Left renal pelvis (tissue), 4 donors: ENCODE measurements around the gene GAREM1. TPM values are rescaled to one million over a fixed set of nuclear protein-coding genes. Genes with fewer than 3 reads are reported as not detected.
"Not testable (repeated sequence)": the region's sequence is repeated elsewhere in the genome, so short reads cannot be mapped to it uniquely, and the experiment has no call there.

Source experiments
- DNase-seq, 4 donors: peaks; one replicate each; pipeline ENCODE4 v3.0.0-alpha.2; 2013; ENCODE audit warnings: low read depth in 4 of 4, low spot score in 3 of 4
- polyA plus RNA-seq, 4 donors: library from polyadenylated mRNA; unstranded; fragments of 120-200 nt; gene quantifications; one replicate each; pipeline ENCODE4 v1.2.1, GENCODE V29; 2013; ENCODE audit not compliant: insufficient read length in 4 of 4

The GAREM1 gene
- polyA plus RNA-seq = 10 to 100 TPM; 10.6 to 36.0 (median 31.2) TPM

GRCh38 chr18:32470714-32471633, at the start of gene GAREM1:
Gene GAREM1, minus strand, starts transcription at chr18:32470882. Its CDS starts 454 bp downstream, at chr18:32470428.
- peak; percentile 87 to 95 (median 94) for DNase-seq

DNA sequence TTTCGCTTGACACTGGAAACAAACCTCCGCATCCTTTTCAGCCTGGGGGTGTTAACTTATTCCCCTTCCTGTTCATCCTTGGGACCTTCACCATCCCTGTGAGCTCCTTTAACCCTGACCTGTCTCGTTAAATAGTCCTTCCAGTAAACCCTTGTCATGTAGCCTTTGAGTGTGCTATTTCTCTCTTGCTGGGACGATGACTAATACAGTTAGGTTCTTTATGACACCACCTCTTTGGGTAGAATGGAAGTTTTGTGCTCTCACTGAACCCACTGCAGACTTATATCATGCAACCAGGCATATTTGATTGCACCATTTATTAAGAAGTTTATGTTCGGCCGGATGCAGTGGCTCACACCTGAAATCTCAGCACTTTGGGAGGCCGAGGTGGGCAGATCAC, 40.5 kb upstream of the GAREM1 start:
- no peak for DNase-seq

- peak in 3 of 4 donors; percentile 10 to 44 (median 22) for DNase-seq
Observed at GRCh38 chr18:32509111-32509510, 38.4 kb upstream of the GAREM1 start.

GRCh38 chr18:32507093-32507492, 36.4 kb upstream of the GAREM1 start:
- DNase-seq = no peak

GRCh38 chr18:32502014-32502413, 31.3 kb upstream of the GAREM1 start:
- no peak for DNase-seq

- not testable (repeated sequence) for DNase-seq
Observed at GRCh38 chr18:32501242-32501641, 30.6 kb upstream of the GAREM1 start.

DNA sequence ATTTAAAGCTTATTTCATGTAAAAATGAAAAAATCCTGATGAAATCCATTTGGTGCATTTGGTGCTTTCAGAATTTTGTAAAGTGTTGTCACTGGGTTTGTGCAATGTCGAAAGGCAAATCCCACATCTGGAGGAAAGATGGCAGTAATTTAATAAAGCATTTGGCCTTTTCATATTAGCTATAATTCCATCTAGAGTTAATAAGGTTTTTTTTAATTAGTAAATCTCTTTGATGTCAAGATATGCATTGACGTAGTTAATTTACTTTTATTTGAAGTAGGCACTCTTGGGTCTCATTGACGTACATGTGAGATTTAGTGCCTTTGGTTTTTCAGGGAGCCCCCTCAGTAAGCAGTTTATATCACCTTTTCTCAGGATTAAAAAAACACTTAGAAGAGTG, 12.3 kb upstream of the GAREM1 start:
- DNase-seq = no peak

DNA sequence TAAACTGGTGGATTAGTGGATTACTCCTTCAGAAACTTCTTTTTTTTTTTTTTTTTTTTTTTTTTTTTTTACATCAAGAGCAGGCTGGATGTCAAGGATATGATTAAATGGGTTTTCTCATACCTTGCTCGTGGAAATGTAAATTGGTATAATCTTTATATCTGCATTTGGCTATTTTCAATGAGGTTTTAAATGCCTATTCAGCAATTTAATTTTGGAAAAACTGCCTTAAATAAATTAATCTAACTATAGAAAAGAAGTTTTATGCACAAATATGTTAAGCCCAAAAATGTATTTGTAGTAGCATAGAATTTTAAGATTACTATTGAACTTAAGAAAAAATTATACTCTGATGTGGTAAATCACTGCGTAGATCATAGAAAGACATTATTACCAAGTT, 11.4 kb upstream of the GAREM1 start:
- DNase-seq = no peak

- no peak for DNase-seq
Observed at GRCh38 chr18:32480581-32480980, 9.9 kb upstream of the GAREM1 start.

DNA sequence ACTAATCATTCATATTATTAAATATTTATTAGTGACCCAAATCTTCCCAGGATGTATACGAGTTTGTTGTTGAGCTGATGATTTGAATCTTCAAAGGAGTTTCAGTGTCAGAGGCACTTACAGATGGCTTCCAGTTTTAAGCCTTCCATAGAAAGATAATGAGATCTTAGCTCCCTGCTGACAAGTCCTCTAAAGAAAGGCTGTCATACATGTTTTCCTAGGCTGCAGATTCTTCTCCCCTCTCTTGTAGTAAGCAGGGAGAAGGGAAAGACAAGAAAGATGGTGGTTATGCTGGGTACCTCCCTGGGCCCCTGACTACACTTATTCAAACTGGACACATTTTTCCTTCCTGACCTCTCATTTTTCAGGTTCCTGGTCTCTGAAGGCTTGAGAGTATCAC, 8.1 kb upstream of the GAREM1 start:
- DNase-seq = no peak

GRCh38 chr18:32478317-32478716, 7.6 kb upstream of the GAREM1 start:
- DNase-seq = no peak

GRCh38 chr18:32476106-32476505, 5.4 kb upstream of the GAREM1 start:
- no peak for DNase-seq

DNA sequence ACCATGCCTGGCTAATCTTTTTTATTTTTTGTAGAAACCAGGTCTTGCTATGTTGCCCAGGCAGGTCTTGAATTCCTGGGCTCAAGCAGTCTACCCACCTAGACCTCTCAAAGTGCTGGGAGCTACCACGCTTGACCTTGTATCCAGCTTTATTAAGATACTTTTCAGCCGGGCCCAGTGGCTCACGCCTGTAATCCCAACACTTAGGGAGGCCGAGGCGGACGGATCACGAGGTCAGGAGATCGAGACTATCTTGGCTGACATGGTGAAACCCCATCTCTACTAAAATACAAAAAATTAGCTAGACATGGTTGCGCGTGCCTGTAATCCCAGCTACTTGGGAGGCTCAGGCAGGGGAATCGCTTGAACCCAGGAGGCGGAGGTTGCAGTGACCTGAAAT, 4.4 kb upstream of the GAREM1 start:
- DNase-seq = not testable (repeated sequence)

DNA sequence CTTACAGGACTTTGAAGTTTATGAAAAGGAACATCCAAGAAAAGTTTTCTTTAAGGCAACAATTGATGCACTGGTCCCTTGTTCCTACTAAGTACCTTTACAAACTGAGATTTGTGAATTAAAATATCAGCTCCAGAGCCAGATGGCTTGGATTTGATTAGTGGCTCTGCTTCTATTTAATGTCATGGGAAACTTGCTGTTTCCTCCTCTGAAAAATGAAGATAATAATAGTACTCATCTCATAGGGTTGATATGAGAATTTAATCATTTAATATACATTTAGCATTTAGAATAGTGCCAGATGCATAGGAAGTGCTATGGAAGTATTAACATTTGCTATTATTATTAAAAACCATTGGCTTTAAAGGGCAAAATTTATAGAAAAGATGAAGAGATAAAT, 2.6 kb upstream of the GAREM1 start:
- DNase-seq = no peak

- no peak for DNase-seq
Observed at GRCh38 chr18:32472841-32473240, 2.2 kb upstream of the GAREM1 start.

- DNase-seq = peak in 1 of 4 donors; percentile 16
Observed at GRCh38 chr18:32470460-32470713, 295 bp downstream of the GAREM1 start.

GRCh38 chr18:32469691-32470459, 807 bp downstream of the GAREM1 start:
- DNase-seq = peak in 2 of 4 donors; percentile 22 to 28

DNA sequence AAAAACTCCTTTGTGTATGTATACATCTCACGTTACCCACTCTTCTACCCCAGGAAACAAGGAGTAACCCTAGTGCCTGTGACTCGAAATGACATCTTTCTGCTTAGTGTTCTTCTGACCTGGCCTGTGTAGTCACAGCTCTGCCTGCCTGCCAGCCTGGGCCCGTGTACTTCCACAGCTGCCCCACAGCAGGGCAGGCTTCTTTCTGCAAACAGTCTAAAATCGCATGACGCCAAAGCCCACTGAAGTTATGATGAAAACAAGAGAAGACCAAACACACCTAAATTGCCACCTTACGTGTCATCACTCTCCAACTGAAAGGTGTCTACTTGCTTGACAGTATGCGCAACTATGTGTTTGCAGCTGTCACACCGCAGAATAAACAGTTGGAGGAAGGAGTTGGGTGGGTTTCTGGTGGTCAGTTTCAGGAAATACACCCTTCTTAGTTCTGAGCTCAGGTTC, 1.5 kb downstream of the GAREM1 start:
- DNase-seq = peak in 1 of 4 donors; percentile 27

- no peak for DNase-seq
Observed at GRCh38 chr18:32468147-32468845, 2.4 kb downstream of the GAREM1 start.

DNA sequence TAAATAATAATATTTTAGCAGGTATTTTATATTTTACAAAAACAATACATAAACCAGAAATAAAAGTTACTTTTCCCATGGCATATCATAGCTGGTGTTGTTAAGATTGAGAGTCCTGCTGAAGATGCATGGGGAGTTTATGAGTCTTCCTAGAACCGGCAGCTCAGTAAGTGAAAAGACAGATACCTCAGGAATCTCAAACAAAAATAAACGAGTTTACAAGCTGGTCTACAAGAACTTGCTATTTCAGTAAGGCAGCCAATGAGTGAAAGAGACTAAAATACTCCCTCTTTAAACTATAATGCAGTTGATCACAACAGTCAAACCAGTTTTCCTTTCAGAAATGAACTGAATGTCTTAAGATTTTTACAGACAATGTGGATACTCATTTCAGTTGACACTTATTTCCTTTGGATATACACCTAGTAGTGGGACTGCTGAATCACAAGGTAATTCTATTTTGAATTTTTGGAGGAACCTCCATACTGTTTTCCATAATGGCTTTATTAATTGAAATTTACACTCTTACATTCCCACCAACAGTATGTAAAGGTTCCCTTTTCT, 8.9 kb downstream of the GAREM1 start:
- no peak for DNase-seq
